ENCODE measurements around the gene ATP11A.

ATP11A gene

DNA sequence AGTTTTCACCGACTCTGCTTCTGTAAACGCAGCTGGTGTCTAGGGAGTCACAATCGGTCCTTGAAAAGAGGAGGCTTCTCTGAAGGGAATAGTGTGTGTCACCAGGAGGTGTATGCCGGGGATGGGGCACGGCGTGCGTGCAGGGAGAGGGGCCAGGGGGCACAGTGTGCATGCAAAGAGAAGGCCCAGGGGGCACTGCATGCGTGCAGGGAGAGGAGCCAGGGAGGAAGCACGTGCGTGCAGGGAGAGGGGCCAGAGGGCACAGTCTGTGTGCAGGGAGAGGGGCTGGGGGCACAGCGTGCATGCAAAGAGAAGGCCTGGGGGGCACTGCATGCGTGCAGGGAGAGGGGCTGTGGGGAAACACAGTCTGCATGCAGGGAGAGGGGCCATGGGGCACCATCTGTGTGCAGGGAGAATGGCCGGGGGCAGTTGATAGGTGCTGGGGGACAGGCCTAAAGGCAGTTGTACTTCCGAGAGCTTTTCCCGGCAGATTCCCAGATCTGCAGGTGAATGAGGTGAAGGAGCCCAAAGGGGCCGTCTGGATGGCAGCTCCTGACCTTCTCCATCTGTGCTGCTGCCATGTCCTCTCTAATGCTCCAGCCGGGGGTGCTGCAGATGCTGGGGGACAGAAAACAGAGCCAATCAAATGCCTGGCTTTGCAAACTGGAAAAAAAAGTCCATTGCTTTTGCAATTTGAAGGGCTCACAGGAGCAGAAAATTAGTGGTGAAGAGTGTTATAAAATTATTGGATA lies 36.4 kb downstream of the ATP11A start:
- Histone ChIP-seq H3K36me3 (ENCODE audit: low read depth) (no peaks in the 10 kb centered on the region), H3K4me1 (ENCODE audit: insufficient read depth, poor library complexity, severe bottlenecking) (peaks cover 15% of the 10 kb centered on the region), H3K27me3 (ENCODE audit: insufficient read depth, poor library complexity, severe bottlenecking) (no peaks in the 10 kb centered on the region), H3K27ac (ENCODE audit: poor library complexity, severe bottlenecking) (no peak overlapping the region), H3K9me3 (ENCODE audit: severe bottlenecking) (no peaks in the 10 kb centered on the region), H3K4me3 (ENCODE audit: severe bottlenecking) (no peak overlapping the region)
- DNase-seq (ENCODE audit: low spot score) (peak; percentile 28), ATAC-seq (ENCODE audit: low read depth) (no peak)
- TF ChIP-seq, protein P1, sequence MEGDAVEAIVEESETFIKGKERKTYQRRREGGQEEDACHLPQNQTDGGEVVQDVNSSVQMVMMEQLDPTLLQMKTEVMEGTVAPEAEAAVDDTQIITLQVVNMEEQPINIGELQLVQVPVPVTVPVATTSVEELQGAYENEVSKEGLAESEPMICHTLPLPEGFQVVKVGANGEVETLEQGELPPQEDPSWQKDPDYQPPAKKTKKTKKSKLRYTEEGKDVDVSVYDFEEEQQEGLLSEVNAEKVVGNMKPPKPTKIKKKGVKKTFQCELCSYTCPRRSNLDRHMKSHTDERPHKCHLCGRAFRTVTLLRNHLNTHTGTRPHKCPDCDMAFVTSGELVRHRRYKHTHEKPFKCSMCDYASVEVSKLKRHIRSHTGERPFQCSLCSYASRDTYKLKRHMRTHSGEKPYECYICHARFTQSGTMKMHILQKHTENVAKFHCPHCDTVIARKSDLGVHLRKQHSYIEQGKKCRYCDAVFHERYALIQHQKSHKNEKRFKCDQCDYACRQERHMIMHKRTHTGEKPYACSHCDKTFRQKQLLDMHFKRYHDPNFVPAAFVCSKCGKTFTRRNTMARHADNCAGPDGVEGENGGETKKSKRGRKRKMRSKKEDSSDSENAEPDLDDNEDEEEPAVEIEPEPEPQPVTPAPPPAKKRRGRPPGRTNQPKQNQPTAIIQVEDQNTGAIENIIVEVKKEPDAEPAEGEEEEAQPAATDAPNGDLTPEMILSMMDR (IDR thresholded peaks at IDR 0.05; ENCODE audit: poor library complexity, severe bottlenecking), result no peak

DNA sequence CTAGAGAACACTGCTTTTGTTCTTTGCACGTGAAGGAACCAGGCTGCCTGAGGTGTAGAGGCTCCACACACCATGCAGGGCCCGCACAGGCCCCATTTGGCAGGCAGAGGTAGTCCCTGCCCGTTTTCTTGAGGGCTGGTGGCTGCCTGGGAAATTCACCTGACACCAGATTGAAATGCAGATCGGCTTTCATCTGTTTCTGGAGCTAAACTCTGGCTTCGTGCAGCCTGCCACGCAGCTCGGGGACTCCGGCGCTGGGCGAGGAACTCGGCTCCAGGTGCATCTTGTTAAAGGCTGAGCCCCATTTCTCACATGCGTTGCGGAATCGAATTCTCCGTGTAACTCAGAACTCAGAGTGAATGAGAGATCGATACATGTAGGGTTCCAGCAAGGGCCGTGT lies 37.7 kb downstream of the ATP11A start:
- ATAC-seq (ENCODE audit: low read depth), result no peak
- Histone ChIP-seq H3K4me1 (ENCODE audit: insufficient read depth, poor library complexity, severe bottlenecking) (peaks cover 13% of the 10 kb centered on the region), H3K36me3 (ENCODE audit: low read depth) (no peaks in the 10 kb centered on the region), H3K27ac (ENCODE audit: poor library complexity, severe bottlenecking) (no peak overlapping the region), H3K9me3 (ENCODE audit: severe bottlenecking) (no peaks in the 10 kb centered on the region), H3K27me3 (ENCODE audit: insufficient read depth, poor library complexity, severe bottlenecking) (no peaks in the 10 kb centered on the region), H3K4me3 (ENCODE audit: severe bottlenecking) (no peak overlapping the region)
- no peak for DNase-seq (ENCODE audit: low spot score)
- TF ChIP-seq, protein P1 (IDR thresholded peaks at IDR 0.05; ENCODE audit: poor library complexity, severe bottlenecking), result no peak

DNA sequence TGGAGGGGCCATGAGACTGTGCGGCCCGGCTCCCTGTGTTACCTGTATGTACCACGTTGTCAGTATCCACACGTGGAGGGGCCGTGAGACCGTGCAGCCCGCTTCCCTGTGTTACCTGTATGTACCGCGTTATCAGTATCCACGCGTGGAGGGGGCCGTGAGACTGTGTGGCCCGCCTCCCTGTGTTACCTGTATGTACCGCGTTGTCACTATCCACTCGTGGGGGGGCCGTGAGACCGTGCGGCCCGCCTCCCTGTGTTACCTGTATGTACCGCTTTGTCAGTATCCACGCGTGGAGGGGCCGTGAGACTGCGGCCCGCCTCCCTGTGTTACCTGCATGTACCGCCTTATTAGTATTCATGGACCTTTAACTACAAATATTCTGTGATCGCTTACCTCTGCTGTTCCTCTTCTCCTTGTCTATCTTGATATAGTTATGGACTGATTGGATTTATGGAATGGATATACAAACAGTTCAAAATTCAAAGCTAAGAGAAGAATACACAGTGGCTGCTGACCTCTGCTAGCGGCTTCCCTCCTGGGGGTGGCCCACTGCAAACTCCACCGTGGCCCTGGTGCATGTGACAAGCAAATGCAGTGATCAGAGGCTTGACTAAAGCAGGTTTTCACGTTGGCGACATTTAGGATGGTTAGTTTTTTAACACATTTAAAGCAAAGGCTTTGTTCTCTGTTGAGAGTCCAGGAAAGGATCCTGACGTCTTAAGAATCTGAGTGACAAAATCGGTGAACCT lies 38.7 kb downstream of the ATP11A start:
- Histone ChIP-seq H3K9me3 (ENCODE audit: severe bottlenecking) (no peaks in the 10 kb centered on the region), H3K4me1 (ENCODE audit: insufficient read depth, poor library complexity, severe bottlenecking) (peaks cover 9% of the 10 kb centered on the region), H3K4me3 (ENCODE audit: severe bottlenecking) (no peak overlapping the region), H3K36me3 (ENCODE audit: low read depth) (no peaks in the 10 kb centered on the region), H3K27ac (ENCODE audit: poor library complexity, severe bottlenecking) (no peak overlapping the region), H3K27me3 (ENCODE audit: insufficient read depth, poor library complexity, severe bottlenecking) (no peaks in the 10 kb centered on the region)
- peak; percentile 12 for DNase-seq (ENCODE audit: low spot score)
- no peak for ATAC-seq (ENCODE audit: low read depth)
- TF ChIP-seq, protein P1 (IDR thresholded peaks at IDR 0.05; ENCODE audit: poor library complexity, severe bottlenecking), result no peak

DNA sequence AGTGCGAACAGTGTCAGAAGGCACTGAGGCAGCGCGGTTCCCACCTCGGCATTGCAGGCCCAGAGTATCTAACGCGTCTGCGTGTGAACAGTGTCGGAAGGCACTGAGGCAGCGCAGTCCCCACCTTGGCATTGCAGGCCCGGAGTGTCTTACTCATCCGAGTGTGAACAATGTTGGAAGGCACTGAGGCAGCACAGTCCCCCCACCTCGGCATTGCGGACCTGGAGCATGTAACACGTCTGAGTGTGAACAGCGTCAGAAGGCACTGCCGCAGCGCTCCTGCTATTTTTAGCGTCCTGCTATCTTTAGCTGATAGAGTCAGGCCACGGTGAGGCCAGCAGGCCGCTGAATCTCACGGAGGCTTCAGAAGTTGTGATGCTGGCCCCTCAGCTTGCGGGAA lies 39.6 kb downstream of the ATP11A start:
- no peaks in the 10 kb centered on the region for H3K36me3 ChIP-seq (ENCODE audit: low read depth)
- H3K4me3 ChIP-seq (ENCODE audit: severe bottlenecking), result no peak overlapping the region
- DNase-seq (ENCODE audit: low spot score) (peak; percentile 40), ATAC-seq (ENCODE audit: low read depth) (no peak)
- H3K27ac ChIP-seq (ENCODE audit: poor library complexity, severe bottlenecking), result no peak overlapping the region
- H3K4me1 ChIP-seq (ENCODE audit: insufficient read depth, poor library complexity, severe bottlenecking), result peaks cover 9% of the 10 kb centered on the region
- no peaks in the 10 kb centered on the region for H3K27me3 ChIP-seq (ENCODE audit: insufficient read depth, poor library complexity, severe bottlenecking)
- TF ChIP-seq, protein P1 (IDR thresholded peaks at IDR 0.05; ENCODE audit: poor library complexity, severe bottlenecking), result no peak
- H3K9me3 ChIP-seq (ENCODE audit: severe bottlenecking), result no peaks in the 10 kb centered on the region

All from RWPE2 (cell line).